ENCODE measurements around the gene CES4A. TPM values are rescaled to one million over a fixed set of nuclear protein-coding genes. Genes with fewer than 3 reads are reported as not detected.
"Not testable (repeated sequence)": the region's sequence is repeated elsewhere in the genome, so short reads cannot be mapped to it uniquely, and the experiment has no call there.

The CES4A gene
- total RNA-seq, 2 experiments from 2014 or later = 14.9 to 16.0 TPM

DNA sequence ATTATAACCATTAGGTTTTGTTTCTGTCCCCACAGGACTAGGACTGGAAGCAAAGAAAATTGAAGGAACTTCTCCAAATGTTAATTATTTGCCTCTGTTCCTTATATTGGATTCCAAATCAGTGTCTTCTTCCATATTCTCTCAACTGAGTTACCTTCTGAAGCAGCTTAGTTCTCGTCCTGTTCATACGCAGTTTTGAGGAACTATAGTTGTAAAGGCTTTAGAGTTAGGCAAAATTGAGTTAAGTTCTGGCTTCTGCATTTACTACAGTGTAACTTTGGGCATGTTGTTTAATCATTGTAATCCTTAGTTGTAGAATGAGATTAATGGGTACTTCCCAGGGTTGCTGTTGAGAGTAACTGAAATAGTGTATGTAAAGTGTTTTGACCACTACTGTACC lies 51.8 kb downstream of the CES4A start:
- no peak overlapping the region for H3K27ac Mint-ChIP-seq
- no peak overlapping the region for H3K4me3 Mint-ChIP-seq
- no peak for DNase-seq
- peaks cover 33% of the 10 kb centered on the region for H3K36me3 ChIP-seq (ENCODE audit: insufficient read depth, low read length)
- no peak overlapping the region for H3K4me3 ChIP-seq (ENCODE audit: low read length)
- peaks cover 59% of the 10 kb centered on the region for H3K36me3 Mint-ChIP-seq (ENCODE audit: low read depth)
- no peak overlapping the region for H3K27ac ChIP-seq (ENCODE audit: low read depth in 1 of 2, low read length in 2 of 2)
- no peak for ATAC-seq (ENCODE audit: poor library complexity)
- H3K27me3 Mint-ChIP-seq = no peaks in the 10 kb centered on the region
- no peaks in the 10 kb centered on the region for H3K9me3 Mint-ChIP-seq
- TF ChIP-seq, protein P1, sequence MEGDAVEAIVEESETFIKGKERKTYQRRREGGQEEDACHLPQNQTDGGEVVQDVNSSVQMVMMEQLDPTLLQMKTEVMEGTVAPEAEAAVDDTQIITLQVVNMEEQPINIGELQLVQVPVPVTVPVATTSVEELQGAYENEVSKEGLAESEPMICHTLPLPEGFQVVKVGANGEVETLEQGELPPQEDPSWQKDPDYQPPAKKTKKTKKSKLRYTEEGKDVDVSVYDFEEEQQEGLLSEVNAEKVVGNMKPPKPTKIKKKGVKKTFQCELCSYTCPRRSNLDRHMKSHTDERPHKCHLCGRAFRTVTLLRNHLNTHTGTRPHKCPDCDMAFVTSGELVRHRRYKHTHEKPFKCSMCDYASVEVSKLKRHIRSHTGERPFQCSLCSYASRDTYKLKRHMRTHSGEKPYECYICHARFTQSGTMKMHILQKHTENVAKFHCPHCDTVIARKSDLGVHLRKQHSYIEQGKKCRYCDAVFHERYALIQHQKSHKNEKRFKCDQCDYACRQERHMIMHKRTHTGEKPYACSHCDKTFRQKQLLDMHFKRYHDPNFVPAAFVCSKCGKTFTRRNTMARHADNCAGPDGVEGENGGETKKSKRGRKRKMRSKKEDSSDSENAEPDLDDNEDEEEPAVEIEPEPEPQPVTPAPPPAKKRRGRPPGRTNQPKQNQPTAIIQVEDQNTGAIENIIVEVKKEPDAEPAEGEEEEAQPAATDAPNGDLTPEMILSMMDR (IDR thresholded peaks at IDR 0.05) = no peak
- no peaks in the 10 kb centered on the region for H3K4me1 ChIP-seq (ENCODE audit: insufficient read depth, low read length)
- ChIA-PET POLR2A (no interaction called here), CTCF (interaction anchor here (0.6 to 2.2 kb wide), 4 partner anchors 9 to 115 kb away, joined by 3 to 7 read pairs (median 6); no protein-coding TSS in a partner anchor)
- H3K4me1 Mint-ChIP-seq (ENCODE audit: low read depth) = peaks cover 48% of the 10 kb centered on the region
- intact Hi-C loops (cut with DNase I, micrococcal nuclease) = no loop called here
- H3K9me3 ChIP-seq (ENCODE audit: control insufficient read depth in 1 of 2, insufficient read depth in 1 of 2, low read length in 2 of 2) = no peaks in the 10 kb centered on the region
- no peaks in the 10 kb centered on the region for H3K27me3 ChIP-seq (ENCODE audit: control insufficient read depth in 1 of 2, insufficient read depth in 2 of 2, low read length in 2 of 2)

DNA sequence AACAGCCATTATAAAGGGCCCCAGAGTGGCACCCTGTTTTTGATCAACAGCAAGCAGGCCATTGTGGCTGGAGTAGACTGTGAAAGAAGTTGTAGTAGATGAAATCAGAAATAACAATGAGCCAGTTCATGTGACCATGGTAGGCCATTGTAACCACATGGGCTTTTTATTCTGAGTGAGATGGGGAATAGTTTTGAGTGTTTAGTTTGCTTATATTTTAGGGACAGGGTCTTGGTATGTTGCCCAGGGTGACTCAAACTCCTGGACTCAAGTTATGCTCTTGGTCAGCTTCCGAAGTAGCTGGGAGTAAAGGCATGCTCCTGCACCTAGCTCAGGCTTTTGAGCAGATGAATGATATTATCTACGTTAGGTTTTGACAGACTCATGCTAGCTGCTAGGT lies 52.5 kb downstream of the CES4A start:
- intact Hi-C loops (cut with DNase I, micrococcal nuclease) = no loop called here
- Histone ChIP-seq H3K36me3 (ENCODE audit: insufficient read depth, low read length) (peaks cover 33% of the 10 kb centered on the region), H3K9me3 (ENCODE audit: control insufficient read depth in 1 of 2, insufficient read depth in 1 of 2, low read length in 2 of 2) (no peaks in the 10 kb centered on the region), H3K27ac (ENCODE audit: low read depth in 1 of 2, low read length in 2 of 2) (no peak overlapping the region), H3K4me1 (ENCODE audit: insufficient read depth, low read length) (no peaks in the 10 kb centered on the region), H3K4me3 (ENCODE audit: low read length) (no peak overlapping the region), H3K27me3 (ENCODE audit: control insufficient read depth in 1 of 2, insufficient read depth in 2 of 2, low read length in 2 of 2) (no peaks in the 10 kb centered on the region)
- ChIA-PET POLR2A (interaction anchor here (1.0 kb wide), 1 partner anchor 12 kb away, joined by 3 read pairs; no protein-coding TSS in a partner anchor), CTCF (interaction anchor here (0.6 to 1.6 kb wide), 5 partner anchors 10 to 523 kb away, joined by 3 to 5 read pairs (median 3); no protein-coding TSS in a partner anchor)
- Mint-ChIP-seq H3K27ac (peak overlapping the region; percentile 11), H3K4me1 (ENCODE audit: low read depth) (peaks cover 41% of the 10 kb centered on the region), H3K27me3 (no peaks in the 10 kb centered on the region), H3K4me3 (no peak overlapping the region), H3K36me3 (ENCODE audit: low read depth) (peaks cover 51% of the 10 kb centered on the region), H3K9me3 (no peaks in the 10 kb centered on the region)
- DNase-seq (no peak), ATAC-seq (ENCODE audit: poor library complexity) (no peak)
- TF ChIP-seq, protein P1 (IDR thresholded peaks at IDR 0.05) = no peak

DNA sequence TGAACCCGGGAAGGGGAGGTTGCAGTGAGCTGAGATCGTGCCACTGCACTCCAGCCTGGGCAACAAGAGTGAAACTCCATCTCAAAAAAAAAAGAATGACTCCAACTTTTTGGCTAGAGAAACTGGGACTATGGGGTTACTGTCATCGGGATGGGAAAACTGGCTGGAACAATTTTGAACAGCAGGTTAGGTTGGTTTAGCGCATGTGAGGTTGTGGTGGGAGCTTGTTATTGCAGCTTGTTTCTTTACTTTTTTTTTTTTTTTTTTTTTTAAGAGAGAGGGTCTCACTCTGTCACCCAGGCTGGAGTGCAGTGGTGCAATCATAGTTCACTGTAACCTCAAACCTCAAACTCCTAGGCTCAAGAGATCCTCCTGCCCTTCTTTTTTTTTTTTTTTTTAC lies 53.1 kb downstream of the CES4A start:
- H3K27ac ChIP-seq (ENCODE audit: low read depth in 1 of 2, low read length in 2 of 2); DNase-seq; ATAC-seq (ENCODE audit: poor library complexity); H3K27ac Mint-ChIP-seq; H3K9me3 Mint-ChIP-seq; H3K27me3 Mint-ChIP-seq; H3K4me1 ChIP-seq (ENCODE audit: insufficient read depth, low read length); intact Hi-C loops (cut with DNase I, micrococcal nuclease); H3K4me3 Mint-ChIP-seq; H3K9me3 ChIP-seq (ENCODE audit: control insufficient read depth in 1 of 2, insufficient read depth in 1 of 2, low read length in 2 of 2); H3K4me3 ChIP-seq (ENCODE audit: low read length); H3K27me3 ChIP-seq (ENCODE audit: control insufficient read depth in 1 of 2, insufficient read depth in 2 of 2, low read length in 2 of 2): not testable (repeated sequence)
- ChIA-PET CTCF (interaction anchor here (0.6 to 1.0 kb wide), 4 partner anchors 10 to 522 kb away, joined by 3 to 4 read pairs (median 3); no protein-coding TSS in a partner anchor), POLR2A (interaction anchor here (1.0 kb wide), 1 partner anchor 13 kb away, joined by 3 read pairs; no protein-coding TSS in a partner anchor)
- Mint-ChIP-seq H3K36me3 (ENCODE audit: low read depth) (peaks cover 50% of the 10 kb centered on the region), H3K4me1 (ENCODE audit: low read depth) (peaks cover 38% of the 10 kb centered on the region)
- H3K36me3 ChIP-seq (ENCODE audit: insufficient read depth, low read length) = peaks cover 32% of the 10 kb centered on the region

DNA sequence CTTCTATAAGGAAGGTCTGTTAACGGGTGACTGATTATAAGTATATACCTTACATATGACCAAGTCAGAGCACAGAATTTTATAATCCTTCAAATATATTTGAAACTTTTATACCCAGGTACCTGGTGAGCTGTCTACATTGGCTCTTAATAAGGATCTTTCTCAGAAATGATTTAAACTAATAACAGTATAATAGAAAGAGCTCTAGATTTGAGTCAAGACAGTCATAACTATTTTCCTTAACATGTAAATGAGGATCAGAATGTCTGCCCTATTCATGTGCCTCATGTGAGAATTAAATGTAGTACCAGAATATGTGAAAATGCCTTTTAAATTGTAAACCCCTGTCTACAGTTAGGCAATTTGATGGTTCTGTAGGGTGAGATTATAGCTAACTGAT lies 55.0 kb downstream of the CES4A start:
- ChIA-PET POLR2A (interaction anchor here (1.0 to 1.4 kb wide), 2 partner anchors 9 to 13 kb away, joined by 3 to 5 read pairs; no protein-coding TSS in a partner anchor), CTCF (interaction anchor here (1.1 to 3.1 kb wide), 5 partner anchors 12 to 112 kb away, joined by 3 to 10 read pairs (median 7); partner anchors contain the start of gene CBFB)
- Mint-ChIP-seq H3K27me3 (no peaks in the 10 kb centered on the region), H3K4me1 (ENCODE audit: low read depth) (peaks cover 38% of the 10 kb centered on the region), H3K4me3 (no peak overlapping the region), H3K27ac (no peak overlapping the region), H3K36me3 (ENCODE audit: low read depth) (peaks cover 55% of the 10 kb centered on the region), H3K9me3 (no peaks in the 10 kb centered on the region)
- ATAC-seq (ENCODE audit: poor library complexity) = no peak
- H3K27me3 ChIP-seq (ENCODE audit: control insufficient read depth in 1 of 2, insufficient read depth in 2 of 2, low read length in 2 of 2) = no peaks in the 10 kb centered on the region
- TF ChIP-seq, protein P1 (IDR thresholded peaks at IDR 0.05) = no peak
- no peaks in the 10 kb centered on the region for H3K4me1 ChIP-seq (ENCODE audit: insufficient read depth, low read length)
- peaks cover 24% of the 10 kb centered on the region for H3K36me3 ChIP-seq (ENCODE audit: insufficient read depth, low read length)
- H3K27ac ChIP-seq (ENCODE audit: low read depth in 1 of 2, low read length in 2 of 2) = no peak overlapping the region
- intact Hi-C loops (cut with DNase I, micrococcal nuclease) = no loop called here
- H3K4me3 ChIP-seq (ENCODE audit: low read length) = no peak overlapping the region
- DNase-seq = no peak
- no peaks in the 10 kb centered on the region for H3K9me3 ChIP-seq (ENCODE audit: control insufficient read depth in 1 of 2, insufficient read depth in 1 of 2, low read length in 2 of 2)
